GM12878 (cell line): ENCODE results near the gene TFDP1. TPM values are rescaled to one million over a fixed set of nuclear protein-coding genes. Genes with fewer than 3 reads are reported as not detected.

ENCODE experiments used
- ATAC-seq: fragments of 200-7000 bp; cut with Tn5 transposase; 3 replicates; pipeline ENCODE4 v1.9.1; 2020; ENCODE audit warnings: mild to moderate bottlenecking, moderate library complexity
- BruUV-seq: library from RNA; stranded (reverse); fragments of 400-500 nt; replicated peaks from 2 replicates; lab custom pipeline; 2021; lab: Mats Ljungman, UMichigan
- CTCF ChIA-PET: fragments of 300-600 bp; sonication (Branson Sonifier 250); formaldehyde crosslinking; extraction: SDS; loops from one replicate; lab custom pipeline; 2021; ENCODE audit warnings: inconsistent platforms; lab: Yijun Ruan, JAX
- POLR2A ChIA-PET: fragments of 350-600 bp; formaldehyde crosslinking; extraction: SDS; loops from one replicate; lab custom pipeline; 2021; ENCODE audit warnings: inconsistent platforms; lab: Charles Lee
- RAD21 ChIA-PET: fragments of 300-600 bp; sonication (Branson Sonifier 250); formaldehyde crosslinking; loops from one replicate; lab custom pipeline; 2023; ENCODE audit warnings: antibody characterized with exemption; ENCODE audit not compliant: unreplicated experiment; lab: Charles Lee
- SMC1A ChIA-PET: fragments of 300-600 bp; sonication (Branson Sonifier 250); formaldehyde crosslinking; loops from one replicate; lab custom pipeline; 2023; ENCODE audit not compliant: unreplicated experiment, uncharacterized antibody; lab: Charles Lee
- DNase-seq: peaks from one replicate; pipeline ENCODE4 v3.0.0-alpha.2; 2011; ENCODE audit warnings: low read depth, low spot score
- FAIRE-seq: peaks from 3 replicates; lab custom pipeline; 2011; peaks lifted over from hg19 to GRCh38; lab: Jason Lieb, UNC
- H2AFZ ChIP-seq: 2 replicates; pipeline ENCODE4 v1.6.0; 2011; ENCODE audit warnings: low read depth, low read length, control low read depth; ENCODE audit not compliant: control insufficient read depth
- H3K27ac ChIP-seq: 2 replicates; pipeline ENCODE4 v1.5.1; 2011; ENCODE audit warnings: control low read depth; ENCODE audit not compliant: control insufficient read depth, insufficient read depth
- H3K27me3 ChIP-seq, 2 experiments: replicated peaks in 1 of 2; 2 replicates each; pipeline versions ENCODE4 v1.6.0 to v1.6.1; 2011; ENCODE audit warnings: low read length in 1 of 2; ENCODE audit not compliant: control insufficient read depth in 2 of 2, insufficient read depth in 2 of 2
- H3K36me3 ChIP-seq, 2 experiments: 2 replicates each; pipeline ENCODE4 v1.5.1; 2011; ENCODE audit warnings: low read length in 1 of 2; ENCODE audit not compliant: control insufficient read depth in 2 of 2, insufficient read depth in 2 of 2
- H3K4me1 ChIP-seq: 2 replicates; pipeline ENCODE4 v1.6.1; 2011; ENCODE audit warnings: mild to moderate bottlenecking, low read length, moderate library complexity, mixed read lengths; ENCODE audit not compliant: control insufficient read depth, insufficient read depth
- H3K4me2 ChIP-seq: 2 replicates; pipeline ENCODE4 v1.6.0; 2011; ENCODE audit warnings: control low read depth; ENCODE audit not compliant: control insufficient read depth, insufficient read depth
- H3K4me3 ChIP-seq: fragments of 200-600 bp; sonication (generic); 2 replicates; pipeline ENCODE4 v1.5.1; 2016
- H3K79me2 ChIP-seq: 2 replicates; pipeline ENCODE4 v1.6.0; 2011; ENCODE audit warnings: low read length; ENCODE audit not compliant: control insufficient read depth, insufficient read depth
- H3K9ac ChIP-seq: 2 replicates; pipeline ENCODE4 v1.8.0; 2011; ENCODE audit warnings: low read length, control low read depth, mixed read lengths; ENCODE audit not compliant: control insufficient read depth, insufficient read depth
- H3K9me3 ChIP-seq: replicated peaks from 3 replicates; pipeline ENCODE4 v1.5.1; 2011; ENCODE audit warnings: mild to moderate bottlenecking, low read length; ENCODE audit not compliant: control insufficient read depth, insufficient read depth
- H4K20me1 ChIP-seq: 2 replicates; pipeline ENCODE4 v1.6.0; 2011; ENCODE audit not compliant: control insufficient read depth, insufficient read depth
- CBX3 ChIP-seq: fragments of 200-600 bp; sonication (generic); IDR thresholded peaks from 2 replicates; pipeline ENCODE4 v1.6.1; 2016; ENCODE audit warnings: low read depth, borderline replicate concordance
- FOS ChIP-seq: IDR thresholded peaks from 3 replicates; pipeline ENCODE4 v1.6.1; 2011; ENCODE audit warnings: borderline replicate concordance; ENCODE audit not compliant: insufficient read length; ENCODE audit errors: extremely low read depth
- NBN ChIP-seq: fragments of 450-650 bp; IDR thresholded peaks from 2 replicates; pipeline ENCODE4 v1.6.1; 2016
- NR2F1 ChIP-seq: fragments of 450-650 bp; conservative IDR thresholded peaks from 2 replicates; pipeline ENCODE4 v1.6.1; 2017; ENCODE audit warnings: mild to moderate bottlenecking
- RUNX3 ChIP-seq: IDR thresholded peaks from 2 replicates; pipeline ENCODE4 v1.6.1; 2012; ENCODE audit warnings: low read length, inconsistent platforms
- ZZZ3 ChIP-seq: IDR thresholded peaks from 2 replicates; pipeline ENCODE4 v1.6.1; 2011; ENCODE audit warnings: low read depth; ENCODE audit not compliant: control insufficient read depth, insufficient read length
- WGBS: methylation state at CpG from one replicate; pipeline ENCODE4 v1.1.6; 2016; ENCODE audit warnings: low lambda C conversion rate; ENCODE audit not compliant: insufficient replicate concordance, insufficient coverage; ENCODE audit errors: missing lambda C conversion rate; 5-methylcytosine and 5-hydroxymethylcytosine counted together
- in situ Hi-C: fragments of 300-500 bp; cut with MboI; formaldehyde crosslinking; loops from 9 replicates; pipeline ENCODE4 v1.14.3; 2018; ENCODE audit warnings: mixed read lengths
- intact Hi-C: fragments of 100-400 bp; cut with micrococcal nuclease; formaldehyde crosslinking; loops from one replicate; pipeline ENCODE4 v1.14.2; 2022; ENCODE audit not compliant: unreplicated experiment
- polyA plus RNA-seq, 11 experiments: library from polyadenylated mRNA; depleted of rRNA in 4 of 11; unstranded in 6 of 11; stranded (reverse) in 5 of 11; fragments of >200 nt; fragmentation: Nextera tagmentation in 4 of 11; fragmentation: Illumina TruSeq in 1 of 11; extraction: Ambion mirVana in 4 of 11; extraction: Trizol in 1 of 11; gene quantifications; 1 replicate in 1 of 11; 2 replicates in 10 of 11; pipeline versions ENCODE4 v1.2.1 to v1.2.3, GENCODE V29; 2011 to 2016; ENCODE audit warnings: inconsistent platforms in 2 of 11, missing spikeins in 2 of 11, low read depth in 1 of 11
- total RNA-seq, 4 experiments: library from RNA; depleted of rRNA in 3 of 4; stranded (reverse); fragments of >200 nt in 3 of 4; fragmentation: Illumina TruSeq in 1 of 4; extraction: Trizol in 1 of 4; gene quantifications; 2 replicates each; pipeline versions ENCODE4 v1.2.1 to v1.2.3, GENCODE V29; 2013 to 2021

The TFDP1 gene
- total and polyA plus RNA-seq, 10 of the 15 experiments (the other 5 are each of a cell fraction or from before 2014, with no cell fraction given), result 37.7 to 254 (median 119) TPM

DNA sequence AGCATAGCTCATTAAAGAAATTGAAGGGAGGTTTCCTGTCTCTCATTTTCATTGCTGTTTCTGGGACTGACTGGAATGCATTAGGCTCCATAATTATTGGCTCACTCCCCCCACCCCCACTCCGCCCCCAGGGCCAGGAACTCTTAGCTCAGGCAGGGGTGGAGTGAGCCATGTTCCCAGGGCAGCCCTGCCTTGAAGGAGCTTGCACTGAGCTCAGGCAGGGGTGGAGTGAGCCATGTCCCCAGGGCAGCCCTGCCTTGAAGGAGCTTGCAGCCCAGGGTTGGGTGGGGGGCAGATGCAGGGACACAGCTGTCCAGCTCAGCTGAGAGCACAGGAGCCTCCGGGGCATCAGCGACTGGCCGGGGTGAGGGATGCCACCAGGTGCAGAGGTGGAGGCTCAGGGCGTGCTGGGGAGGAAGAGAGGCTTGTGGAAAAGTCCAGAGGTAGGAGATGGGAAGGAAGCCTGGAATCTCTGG is 39.1 kb upstream of the TFDP1 start (continued):
- no peak for TF ChIP-seq RUNX3
- no peak for TF ChIP-seq CBX3
- no peak for TF ChIP-seq NR2F1

DNA sequence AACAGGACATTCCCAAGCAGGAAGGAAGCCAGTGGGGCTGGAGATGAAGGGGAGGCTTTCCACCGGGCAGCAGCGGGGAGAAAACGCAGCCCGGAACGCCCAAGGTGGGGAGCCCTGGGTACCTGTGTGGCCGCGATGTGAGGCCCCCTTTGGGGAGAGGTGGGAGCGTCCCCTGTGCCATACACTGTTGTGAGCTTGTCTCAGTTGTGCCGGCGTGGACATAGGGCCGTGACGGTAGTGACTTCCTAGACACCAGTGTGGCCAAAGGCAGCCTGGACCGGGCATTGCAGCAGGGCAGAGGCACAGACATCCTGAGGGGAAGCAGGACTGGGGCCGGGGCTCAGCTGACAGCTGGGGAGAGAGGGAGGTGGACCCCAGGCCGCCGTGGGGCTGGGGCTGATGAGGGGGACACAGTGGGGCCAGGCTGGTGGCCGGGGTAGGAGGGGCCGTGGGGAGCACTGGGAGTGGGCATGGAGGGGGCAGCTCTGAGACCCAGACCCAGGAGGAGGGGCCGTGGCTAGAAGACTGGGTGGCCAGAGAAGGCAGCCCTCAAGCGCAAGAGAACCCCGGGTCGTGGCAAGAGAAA is 38.5 kb upstream of the TFDP1 start:
- no peaks in the 10 kb centered on the region for H3K4me1 ChIP-seq
- no peak overlapping the region for H3K4me3 ChIP-seq
- FAIRE-seq (no peak), ATAC-seq (no peak), DNase-seq (no peak)
- H3K36me3 ChIP-seq, result peaks cover 2% of the 10 kb centered on the region in 2 experiments; a peak in 3 of 4 replicates
- ChIA-PET RAD21 (no interaction called here), CTCF (no interaction called here)
- no peak overlapping the region for H3K4me2 ChIP-seq
- H2AFZ ChIP-seq, result no peak overlapping the region
- no peaks in the 10 kb centered on the region for H4K20me1 ChIP-seq
- TF ChIP-seq RUNX3, result no peak
- no peak for TF ChIP-seq NBN
- TF ChIP-seq ZZZ3, result no peak
- TF ChIP-seq FOS, result no peak
- TF ChIP-seq NR2F1, result no peak
- TF ChIP-seq, all 136 proteins: peak for 0
- H3K9me3 ChIP-seq, result no peaks in the 10 kb centered on the region; the same call in 2 of the 3 replicates
- intact Hi-C loops (no loop called here), in situ Hi-C loops (no loop called here)
- whole genome bisulfite sequencing, result 88% methylated on average over 21 of the region's 22 CpGs
- no TSS peak for BruUV-seq
- no peak overlapping the region for H3K27ac ChIP-seq
- no peak overlapping the region for H3K9ac ChIP-seq
- POLR2A ChIA-PET, result no interaction called here
- SMC1A ChIA-PET, result no interaction called here
- no peaks in the 10 kb centered on the region for H3K27me3 ChIP-seq
- H3K79me2 ChIP-seq, result no peaks in the 10 kb centered on the region
